ENCODE data around the gene ZNF384. TPM values are rescaled to one million over a fixed set of nuclear protein-coding genes. Genes with fewer than 3 reads are reported as not detected.

ZNF384 gene
- total and polyA plus RNA-seq, 10 of the 15 experiments (the other 5 are each of a cell fraction or from before 2014, with no cell fraction given) = 0.46 to 81.5 (median 30.5) TPM

- ATAC-seq (no peak), FAIRE-seq (no peak), DNase-seq (ENCODE audit: low read depth, low spot score) (no peak)
- no peak overlapping the region for H2AFZ ChIP-seq (ENCODE audit: control insufficient read depth, low read depth, low read length)
- SMC1A ChIA-PET (ENCODE audit: uncharacterized antibody, unreplicated experiment) = no interaction called here
- H3K27ac ChIP-seq (ENCODE audit: control insufficient read depth, insufficient read depth) = no peak overlapping the region
- no peaks in the 10 kb centered on the region for H4K20me1 ChIP-seq (ENCODE audit: control insufficient read depth, insufficient read depth)
- H3K9me3 ChIP-seq (replicated peaks; ENCODE audit: control insufficient read depth, insufficient read depth, low read length) = no peaks in the 10 kb centered on the region
- POLR2A ChIA-PET = no interaction called here
- H3K4me2 ChIP-seq (ENCODE audit: control insufficient read depth, insufficient read depth) = no peak overlapping the region
- no peak overlapping the region for H3K4me3 ChIP-seq
- in situ Hi-C loops (cut with MboI) = no loop called here
- 38% methylated on average over 8 of the region's 8 CpGs for WGBS (ENCODE audit: insufficient coverage, insufficient replicate concordance, low lambda C conversion rate, missing lambda C conversion rate)
- no peaks in the 10 kb centered on the region for H3K27me3 ChIP-seq (replicated peaks in 1 of 2; ENCODE audit: control insufficient read depth in 2 of 2, insufficient read depth in 2 of 2, low read length in 1 of 2)
- peaks cover 3% of the 10 kb centered on the region; the same call in 1 of the 2 replicates for H3K79me2 ChIP-seq (ENCODE audit: control insufficient read depth, insufficient read depth, low read length)
- H3K4me1 ChIP-seq (ENCODE audit: control insufficient read depth, insufficient read depth, low read length) = no peaks in the 10 kb centered on the region; the same call in 1 of the 2 replicates
- peaks cover 7 to 11% of the 10 kb centered on the region in 2 experiments; a peak in 3 of 4 replicates for H3K36me3 ChIP-seq (ENCODE audit: control insufficient read depth in 2 of 2, insufficient read depth in 2 of 2, low read length in 1 of 2)
- CTCF ChIA-PET = interaction anchor here (1.1 kb wide), 1 partner anchor 16 kb away, joined by 3 read pairs; no protein-coding TSS in a partner anchor
- RAD21 ChIA-PET (ENCODE audit: unreplicated experiment) = no interaction called here
- TF ChIP-seq CTCF (IDR thresholded peaks at IDR 0.05 in 2 of 3, conservative IDR thresholded peaks at IDR 0.05 in 1 of 3; ENCODE audit: control insufficient read depth in 2 of 3, extremely low read depth in 1 of 3, insufficient read depth in 1 of 3, low read depth in 3 of 3, low read length in 3 of 3) = 0 out of 6 replicates have a peak, but pooled peaks of 1 of the 3 experiments have one; percentile 2
- TF ChIP-seq SUZ12 (IDR thresholded peaks at IDR 0.05; ENCODE audit: unreplicated experiment) = no peak
- TF ChIP-seq IKZF1 (conservative IDR thresholded peaks at IDR 0.05) = no peak
- no peak for TF ChIP-seq TCF7 (IDR thresholded peaks at IDR 0.05; ENCODE audit: borderline replicate concordance)
- no peak for TF ChIP-seq PRDM15 (CRISPR knock-in tag; IDR thresholded peaks at IDR 0.05)
- TF ChIP-seq CEBPB (IDR thresholded peaks at IDR 0.05; ENCODE audit: borderline replicate concordance in 1 of 2, low read depth in 2 of 2, low read length in 2 of 2) = no peak
- no peak for TF ChIP-seq ZBTB4 (CRISPR knock-in tag; IDR thresholded peaks at IDR 0.05)
- TF ChIP-seq ATF7 (IDR thresholded peaks at IDR 0.05; ENCODE audit: low read depth) = no peak
- H3K9ac ChIP-seq (ENCODE audit: control insufficient read depth, insufficient read depth, low read length) = no peak overlapping the region
- BruUV-seq (replicated peaks) = no TSS peak
- intact Hi-C loops (cut with micrococcal nuclease; ENCODE audit: unreplicated experiment) = no loop called here
Observed at GRCh38 chr12:6730169-6730568, 41.0 kb upstream of the ZNF384 start.
